ENCODE results near the gene CLTCL1. TPM values are rescaled to one million over a fixed set of nuclear protein-coding genes. Genes with fewer than 3 reads are reported as not detected.

Gene CLTCL1
- total and polyA plus RNA-seq, 4 donors, result 2.0 to 4.8 (median 2.6) TPM

DNA sequence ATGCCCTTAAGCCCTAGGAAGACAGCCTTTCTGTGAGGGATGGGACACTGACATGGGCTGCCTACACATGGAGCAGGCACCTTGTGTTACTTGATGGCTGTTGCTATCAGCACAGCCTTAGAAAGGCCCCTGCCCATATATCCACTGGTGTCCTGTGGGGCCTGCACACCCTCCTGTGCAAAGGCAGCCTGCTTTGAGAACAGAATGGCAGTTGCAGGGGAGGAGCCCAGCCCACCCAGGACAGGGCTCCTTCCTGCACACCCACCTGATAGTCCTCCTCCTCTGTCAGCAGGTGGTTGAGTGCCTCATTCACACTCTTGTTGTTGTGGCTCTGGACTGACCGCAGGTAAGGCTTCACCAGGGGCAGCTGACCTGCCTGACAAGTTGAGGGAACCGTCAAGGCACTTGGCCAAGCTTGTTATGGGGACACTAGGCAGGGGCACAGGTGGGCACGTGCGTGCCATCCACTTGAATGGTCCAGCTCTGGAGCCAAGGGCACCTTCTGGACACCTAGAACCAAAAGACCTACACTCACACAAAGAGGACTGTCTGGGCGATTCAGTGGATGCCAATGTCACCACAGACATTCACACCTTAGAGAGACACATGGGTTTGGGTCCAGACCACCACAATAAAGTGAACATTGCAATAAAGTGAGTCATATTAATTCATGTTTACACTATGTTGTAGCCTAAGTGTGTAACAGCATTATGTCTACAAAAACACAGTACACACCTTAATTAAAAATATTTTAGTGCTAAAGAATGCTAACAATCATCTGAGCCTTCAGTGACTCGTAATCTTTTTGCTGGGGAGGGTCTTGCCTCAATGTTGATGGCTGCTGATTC is 103.6 kb downstream of the CLTCL1 start:
- no peak overlapping the region for H3K27ac ChIP-seq (ENCODE audit: low read depth in 1 of 2, low read length in 2 of 2)
- H3K9me3 ChIP-seq (ENCODE audit: control insufficient read depth in 4 of 4, low read length in 3 of 4), result no peaks in the 10 kb centered on the region
- TF ChIP-seq JUND (IDR thresholded peaks at IDR 0.05) (no peak), EGR1 (IDR thresholded peaks at IDR 0.05; ENCODE audit: low read depth in 2 of 2) (no peak), RXRA (IDR thresholded peaks at IDR 0.05) (no peak), NR2F2 (IDR thresholded peaks at IDR 0.05) (no peak), TAF1 (conservative IDR thresholded peaks at IDR 0.05) (no peak), FOXA2 (IDR thresholded peaks at IDR 0.05) (no peak)
- TF ChIP-seq, protein P1, sequence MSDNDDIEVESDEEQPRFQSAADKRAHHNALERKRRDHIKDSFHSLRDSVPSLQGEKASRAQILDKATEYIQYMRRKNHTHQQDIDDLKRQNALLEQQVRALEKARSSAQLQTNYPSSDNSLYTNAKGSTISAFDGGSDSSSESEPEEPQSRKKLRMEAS (IDR thresholded peaks at IDR 0.05), result no peak
- TF ChIP-seq, protein P2, sequence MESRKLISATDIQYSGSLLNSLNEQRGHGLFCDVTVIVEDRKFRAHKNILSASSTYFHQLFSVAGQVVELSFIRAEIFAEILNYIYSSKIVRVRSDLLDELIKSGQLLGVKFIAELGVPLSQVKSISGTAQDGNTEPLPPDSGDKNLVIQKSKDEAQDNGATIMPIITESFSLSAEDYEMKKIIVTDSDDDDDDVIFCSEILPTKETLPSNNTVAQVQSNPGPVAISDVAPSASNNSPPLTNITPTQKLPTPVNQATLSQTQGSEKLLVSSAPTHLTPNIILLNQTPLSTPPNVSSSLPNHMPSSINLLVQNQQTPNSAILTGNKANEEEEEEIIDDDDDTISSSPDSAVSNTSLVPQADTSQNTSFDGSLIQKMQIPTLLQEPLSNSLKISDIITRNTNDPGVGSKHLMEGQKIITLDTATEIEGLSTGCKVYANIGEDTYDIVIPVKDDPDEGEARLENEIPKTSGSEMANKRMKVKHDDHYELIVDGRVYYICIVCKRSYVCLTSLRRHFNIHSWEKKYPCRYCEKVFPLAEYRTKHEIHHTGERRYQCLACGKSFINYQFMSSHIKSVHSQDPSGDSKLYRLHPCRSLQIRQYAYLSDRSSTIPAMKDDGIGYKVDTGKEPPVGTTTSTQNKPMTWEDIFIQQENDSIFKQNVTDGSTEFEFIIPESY (IDR thresholded peaks at IDR 0.05), result no peak
- TF ChIP-seq, protein P3, sequence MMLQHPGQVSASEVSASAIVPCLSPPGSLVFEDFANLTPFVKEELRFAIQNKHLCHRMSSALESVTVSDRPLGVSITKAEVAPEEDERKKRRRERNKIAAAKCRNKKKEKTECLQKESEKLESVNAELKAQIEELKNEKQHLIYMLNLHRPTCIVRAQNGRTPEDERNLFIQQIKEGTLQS (IDR thresholded peaks at IDR 0.05), result no peak
- H3K4me3 ChIP-seq (ENCODE audit: low read depth in 1 of 3, low read length in 3 of 3), result no peak overlapping the region
- peaks cover 0 to 4% (median 1%) of the 10 kb centered on the region in 4 donors for H3K36me3 ChIP-seq (ENCODE audit: control insufficient read depth in 4 of 4, insufficient read depth in 3 of 4, low read depth in 1 of 4, low read length in 3 of 4)
- 95% methylated on average over 6 of the region's 6 CpGs for WGBS
- no peak overlapping the region for H3K9ac ChIP-seq (ENCODE audit: low read depth in 1 of 2, low read length in 2 of 2)
- H3K4me1 ChIP-seq (ENCODE audit: control insufficient read depth in 4 of 4, insufficient read depth in 4 of 4, low read length in 3 of 4), result no peaks in the 10 kb centered on the region
- no peak for DNase-seq (ENCODE audit: low spot score)
- H3K27me3 ChIP-seq (ENCODE audit: control insufficient read depth in 4 of 4, insufficient read depth in 4 of 4, low read length in 3 of 4), result no peaks in the 10 kb centered on the region

DNA sequence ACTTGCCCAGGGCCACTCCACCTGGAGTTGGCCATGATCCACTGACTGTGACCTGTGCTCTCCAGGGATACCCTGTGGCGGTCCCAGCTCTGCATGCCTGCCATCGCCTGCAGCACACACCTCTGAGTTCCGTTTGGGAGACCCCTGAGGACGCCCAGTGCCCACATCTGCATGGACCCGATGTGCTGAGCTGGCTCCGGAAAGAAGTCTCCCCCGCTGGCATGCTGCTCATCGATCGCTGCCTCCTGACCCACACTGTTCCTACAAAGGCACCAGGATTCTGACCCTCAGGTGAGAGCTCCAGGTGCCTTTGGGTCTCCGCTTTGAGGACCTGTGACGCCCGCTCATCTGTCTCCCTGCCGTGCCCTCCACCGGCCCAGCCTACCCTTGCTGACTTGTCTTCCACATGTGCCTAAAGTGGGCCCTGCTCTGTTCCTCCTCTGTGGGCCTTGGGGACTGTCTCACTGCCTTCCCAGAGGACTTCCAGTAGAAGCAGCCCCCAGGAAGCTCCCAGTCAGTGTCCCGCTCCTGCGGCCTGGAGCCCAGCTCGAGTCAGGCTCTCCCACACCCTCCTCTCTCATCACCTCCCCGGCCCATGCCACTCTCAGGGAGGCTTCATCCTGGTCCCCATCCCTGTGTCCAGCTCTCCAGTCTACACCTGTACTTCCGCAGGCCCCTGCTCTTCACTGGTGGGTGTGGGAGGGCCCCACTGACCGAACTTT is 107.1 kb downstream of the CLTCL1 start:
- TF ChIP-seq RXRA (IDR thresholded peaks at IDR 0.05), result no peak
- TF ChIP-seq RAD21 (IDR thresholded peaks at IDR 0.05), result no peak
- TF ChIP-seq SP1 (IDR thresholded peaks at IDR 0.05), result no peak
- TF ChIP-seq GABPA (IDR thresholded peaks at IDR 0.05 in 1 of 2, conservative IDR thresholded peaks at IDR 0.05 in 1 of 2), result no peak
- TF ChIP-seq EGR1 (IDR thresholded peaks at IDR 0.05; ENCODE audit: low read depth in 2 of 2), result no peak
- TF ChIP-seq HNF4A (conservative IDR thresholded peaks at IDR 0.05), result no peak
- TF ChIP-seq, protein P4, sequence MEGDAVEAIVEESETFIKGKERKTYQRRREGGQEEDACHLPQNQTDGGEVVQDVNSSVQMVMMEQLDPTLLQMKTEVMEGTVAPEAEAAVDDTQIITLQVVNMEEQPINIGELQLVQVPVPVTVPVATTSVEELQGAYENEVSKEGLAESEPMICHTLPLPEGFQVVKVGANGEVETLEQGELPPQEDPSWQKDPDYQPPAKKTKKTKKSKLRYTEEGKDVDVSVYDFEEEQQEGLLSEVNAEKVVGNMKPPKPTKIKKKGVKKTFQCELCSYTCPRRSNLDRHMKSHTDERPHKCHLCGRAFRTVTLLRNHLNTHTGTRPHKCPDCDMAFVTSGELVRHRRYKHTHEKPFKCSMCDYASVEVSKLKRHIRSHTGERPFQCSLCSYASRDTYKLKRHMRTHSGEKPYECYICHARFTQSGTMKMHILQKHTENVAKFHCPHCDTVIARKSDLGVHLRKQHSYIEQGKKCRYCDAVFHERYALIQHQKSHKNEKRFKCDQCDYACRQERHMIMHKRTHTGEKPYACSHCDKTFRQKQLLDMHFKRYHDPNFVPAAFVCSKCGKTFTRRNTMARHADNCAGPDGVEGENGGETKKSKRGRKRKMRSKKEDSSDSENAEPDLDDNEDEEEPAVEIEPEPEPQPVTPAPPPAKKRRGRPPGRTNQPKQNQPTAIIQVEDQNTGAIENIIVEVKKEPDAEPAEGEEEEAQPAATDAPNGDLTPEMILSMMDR (IDR thresholded peaks at IDR 0.05; ENCODE audit: low read depth, low read length, missing input control), result no peak
- TF ChIP-seq, protein P3 (IDR thresholded peaks at IDR 0.05), result no peak
- no peak for TF ChIP-seq JUND (IDR thresholded peaks at IDR 0.05)
- TF ChIP-seq TAF1 (conservative IDR thresholded peaks at IDR 0.05), result no peak
- no peak for TF ChIP-seq FOXA2 (IDR thresholded peaks at IDR 0.05)
- TF ChIP-seq, protein P2 (IDR thresholded peaks at IDR 0.05), result no peak
- TF ChIP-seq FOXA1 (IDR thresholded peaks at IDR 0.05), result no peak
- TF ChIP-seq, protein P5, sequence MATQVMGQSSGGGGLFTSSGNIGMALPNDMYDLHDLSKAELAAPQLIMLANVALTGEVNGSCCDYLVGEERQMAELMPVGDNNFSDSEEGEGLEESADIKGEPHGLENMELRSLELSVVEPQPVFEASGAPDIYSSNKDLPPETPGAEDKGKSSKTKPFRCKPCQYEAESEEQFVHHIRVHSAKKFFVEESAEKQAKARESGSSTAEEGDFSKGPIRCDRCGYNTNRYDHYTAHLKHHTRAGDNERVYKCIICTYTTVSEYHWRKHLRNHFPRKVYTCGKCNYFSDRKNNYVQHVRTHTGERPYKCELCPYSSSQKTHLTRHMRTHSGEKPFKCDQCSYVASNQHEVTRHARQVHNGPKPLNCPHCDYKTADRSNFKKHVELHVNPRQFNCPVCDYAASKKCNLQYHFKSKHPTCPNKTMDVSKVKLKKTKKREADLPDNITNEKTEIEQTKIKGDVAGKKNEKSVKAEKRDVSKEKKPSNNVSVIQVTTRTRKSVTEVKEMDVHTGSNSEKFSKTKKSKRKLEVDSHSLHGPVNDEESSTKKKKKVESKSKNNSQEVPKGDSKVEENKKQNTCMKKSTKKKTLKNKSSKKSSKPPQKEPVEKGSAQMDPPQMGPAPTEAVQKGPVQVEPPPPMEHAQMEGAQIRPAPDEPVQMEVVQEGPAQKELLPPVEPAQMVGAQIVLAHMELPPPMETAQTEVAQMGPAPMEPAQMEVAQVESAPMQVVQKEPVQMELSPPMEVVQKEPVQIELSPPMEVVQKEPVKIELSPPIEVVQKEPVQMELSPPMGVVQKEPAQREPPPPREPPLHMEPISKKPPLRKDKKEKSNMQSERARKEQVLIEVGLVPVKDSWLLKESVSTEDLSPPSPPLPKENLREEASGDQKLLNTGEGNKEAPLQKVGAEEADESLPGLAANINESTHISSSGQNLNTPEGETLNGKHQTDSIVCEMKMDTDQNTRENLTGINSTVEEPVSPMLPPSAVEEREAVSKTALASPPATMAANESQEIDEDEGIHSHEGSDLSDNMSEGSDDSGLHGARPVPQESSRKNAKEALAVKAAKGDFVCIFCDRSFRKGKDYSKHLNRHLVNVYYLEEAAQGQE (IDR thresholded peaks at IDR 0.05), result no peak
- TF ChIP-seq, protein P1 (IDR thresholded peaks at IDR 0.05), result no peak
- TF ChIP-seq YY1 (IDR thresholded peaks at IDR 0.05), result no peak
- H3K9me3 ChIP-seq (ENCODE audit: control insufficient read depth in 4 of 4, low read length in 3 of 4), result no peaks in the 10 kb centered on the region
- no peak overlapping the region for H3K4me3 ChIP-seq (ENCODE audit: low read depth in 1 of 3, low read length in 3 of 3)
- H3K27ac ChIP-seq (ENCODE audit: low read depth in 1 of 2, low read length in 2 of 2), result no peak overlapping the region
- H3K27me3 ChIP-seq (ENCODE audit: control insufficient read depth in 4 of 4, insufficient read depth in 4 of 4, low read length in 3 of 4), result no peaks in the 10 kb centered on the region
- peaks cover 3 to 12% (median 8%) of the 10 kb centered on the region in 4 donors for H3K4me1 ChIP-seq (ENCODE audit: control insufficient read depth in 4 of 4, insufficient read depth in 4 of 4, low read length in 3 of 4)
- DNase-seq (ENCODE audit: low spot score), result no peak
- H3K9ac ChIP-seq (ENCODE audit: low read depth in 1 of 2, low read length in 2 of 2), result no peak overlapping the region
- WGBS, result 93% methylated on average over 20 of the region's 20 CpGs
- peaks cover 0 to 3% (median 1%) of the 10 kb centered on the region in 4 donors for H3K36me3 ChIP-seq (ENCODE audit: control insufficient read depth in 4 of 4, insufficient read depth in 3 of 4, low read depth in 1 of 4, low read length in 3 of 4)

All from liver (tissue), 9 donors.